A549 (cell line): Measurements from ENCODE around the gene ZNF467.

Experiments used
- BHLHE40 ChIP-seq: IDR thresholded peaks from 2 replicates; pipeline ENCODE4 v1.6.1; 2012; ENCODE audit warnings: low read depth, low read length, inconsistent platforms
- CHD2 ChIP-seq: fragments of 150-350 bp; IDR thresholded peaks from 2 replicates; pipeline ENCODE4 v1.6.1; 2014; ENCODE audit warnings: low read length; ENCODE audit not compliant: partially characterized antibody
- CTCF ChIP-seq: fragments of >200 bp; sonication (Bioruptor Twin); formaldehyde crosslinking; IDR thresholded peaks from 3 replicates; pipeline ENCODE4 v1.5.1; 2016
- E2F6 ChIP-seq: IDR thresholded peaks from 2 replicates; pipeline ENCODE4 v1.6.1; 2012; ENCODE audit warnings: low read depth, borderline replicate concordance
- MAFK ChIP-seq: fragments of 450-650 bp; IDR thresholded peaks from 2 replicates; pipeline ENCODE4 v1.6.1; 2014; ENCODE audit not compliant: partially characterized antibody
- MAX ChIP-seq: IDR thresholded peaks from 2 replicates; pipeline ENCODE4 v1.6.1; 2012
- NR3C1 ChIP-seq: fragments of >200 bp; sonication (Bioruptor Twin); formaldehyde crosslinking; IDR thresholded peaks from 3 replicates; pipeline ENCODE4 v1.6.1; 2017
- PHF8 ChIP-seq: fragments of 200-600 bp; sonication (generic); IDR thresholded peaks from 2 replicates; pipeline ENCODE4 v1.6.1; 2016; ENCODE audit warnings: low read depth, mild to moderate bottlenecking, antibody characterized with exemption, moderate library complexity, borderline replicate concordance
- RARB ChIP-seq: fragments of 250-450 bp; sonication (Bioruptor Pico); IDR thresholded peaks from 2 replicates; pipeline ENCODE4 v1.8.0; 2021; ENCODE audit warnings: mild to moderate bottlenecking, moderate library complexity

GRCh38 chr7:149789101-149789500 is 15.7 kb upstream of the ZNF467 start:
- no peak for TF ChIP-seq CHD2
- TF ChIP-seq CTCF = no peak
- no peak for TF ChIP-seq NR3C1
- TF ChIP-seq MAX = no peak
- no peak for TF ChIP-seq RARB (CRISPR knock-in tag)
- TF ChIP-seq PHF8 = no peak
- no peak for TF ChIP-seq BHLHE40
- TF ChIP-seq MAFK = no peak
- no peak for TF ChIP-seq E2F6
